Fibroblast of lung (primary cell): Measurements from ENCODE around the gene KIF1A. TPM values are rescaled to one million over a fixed set of nuclear protein-coding genes. Genes with fewer than 3 reads are reported as not detected.

Experiments used
- DNase-seq, 2 donors: peaks; one replicate each; pipeline versions ENCODE4 v3.0.0 to v3.0.0-alpha.2; 2010; ENCODE audit warnings: low read depth in 2 of 2
- H2AFZ ChIP-seq: 2 replicates; pipeline ENCODE4 v1.5.1; 2012; ENCODE audit warnings: low read length, control low read depth, inconsistent platforms
- H3K27ac ChIP-seq: 2 replicates; pipeline ENCODE4 v1.5.1; 2011; ENCODE audit warnings: low read length, control low read depth; ENCODE audit not compliant: insufficient read depth
- H3K27me3 ChIP-seq: 2 replicates; pipeline ENCODE4 v1.5.1; 2011; ENCODE audit warnings: mild to moderate bottlenecking, low read length; ENCODE audit not compliant: control insufficient read depth, insufficient read depth
- H3K36me3 ChIP-seq: 2 replicates; pipeline ENCODE4 v1.5.1; 2011; ENCODE audit warnings: low read length; ENCODE audit not compliant: control insufficient read depth, insufficient read depth
- H3K4me1 ChIP-seq: 2 replicates; pipeline ENCODE4 v1.5.1; 2011; ENCODE audit warnings: low read length; ENCODE audit not compliant: control insufficient read depth, insufficient read depth; ENCODE audit errors: extremely low read depth
- H3K4me2 ChIP-seq: 2 replicates; pipeline ENCODE4 v1.5.1; 2011; ENCODE audit warnings: low read length, control low read depth; ENCODE audit not compliant: insufficient read depth; ENCODE audit errors: extremely low read depth
- H3K4me3 ChIP-seq, 4 experiments: fragments of 200-600 bp in 1 of 4; sonication (generic) in 1 of 4; replicated peaks in 1 of 4; 2 replicates each; pipeline ENCODE4 v1.5.1; 2011 to 2016; ENCODE audit warnings: low read length in 4 of 4, low read depth in 3 of 4, mild to moderate bottlenecking in 3 of 4, control low read depth in 2 of 4, inconsistent platforms in 1 of 4, mixed read lengths in 1 of 4; ENCODE audit not compliant: insufficient read depth in 1 of 4; ENCODE audit errors: control extremely low read depth in 1 of 4
- H3K79me2 ChIP-seq: 2 replicates; pipeline ENCODE4 v1.5.1; 2012; ENCODE audit warnings: mild to moderate bottlenecking, low read length, inconsistent platforms; ENCODE audit not compliant: control insufficient read depth, insufficient read depth
- H3K9ac ChIP-seq: 2 replicates; pipeline ENCODE4 v1.5.1; 2011; ENCODE audit warnings: mild to moderate bottlenecking, low read length, control low read depth; ENCODE audit not compliant: insufficient read depth
- H3K9me3 ChIP-seq: 2 replicates; pipeline ENCODE4 v1.5.1; 2012; ENCODE audit warnings: low read depth, low read length; ENCODE audit not compliant: control insufficient read depth, insufficient read depth
- H4K20me1 ChIP-seq: 2 replicates; pipeline ENCODE4 v1.5.1; 2011; ENCODE audit warnings: low read length; ENCODE audit not compliant: control insufficient read depth, insufficient read depth; ENCODE audit errors: extremely low read depth
- CTCF ChIP-seq, 2 donors: IDR thresholded peaks in 1 of 2; conservative IDR thresholded peaks in 1 of 2; 1 replicate in 1 of 2; 2 replicates in 1 of 2; pipeline ENCODE4 v1.5.1; 2011 to 2012; ENCODE audit warnings: low read length in 2 of 2, control low read depth in 1 of 2, inconsistent platforms in 1 of 2, low read depth in 1 of 2, mild to moderate bottlenecking in 1 of 2
- EZH2 ChIP-seq: IDR thresholded peaks from 2 replicates; pipeline ENCODE4 v1.5.1; 2012; ENCODE audit warnings: low read length, control low read depth, mild to moderate bottlenecking; ENCODE audit errors: missing control alignments
- polyA plus RNA-seq, 2 donors: library from polyadenylated mRNA; depleted of rRNA in 1 of 2; stranded (reverse) in 1 of 2; unstranded in 1 of 2; fragments of >200 nt; gene quantifications; 2 replicates each; pipeline ENCODE4 v1.2.1, GENCODE V29; 2011 to 2012; ENCODE audit warnings: missing spikeins in 1 of 2
- total RNA-seq: library from RNA; depleted of rRNA; stranded (reverse); fragments of >200 nt; gene quantifications from 2 replicates; pipeline ENCODE4 v1.2.1, GENCODE V29; 2014

Gene KIF1A
- total and polyA plus RNA-seq, 2 donors (not counting 1 experiment from before 2014, with no cell fraction given): 0.05 TPM; not detected in 1

- no peak overlapping the region for H3K4me2 ChIP-seq
- no peaks in the 10 kb centered on the region for H4K20me1 ChIP-seq
- H3K36me3 ChIP-seq: no peaks in the 10 kb centered on the region
- no peak overlapping the region for H2AFZ ChIP-seq
- no peaks in the 10 kb centered on the region for H3K79me2 ChIP-seq
- no peaks in the 10 kb centered on the region for H3K27me3 ChIP-seq
- H3K4me3 ChIP-seq: no peak overlapping the region
- no peak overlapping the region for H3K9ac ChIP-seq
- DNase-seq: no peak
- no peak overlapping the region for H3K27ac ChIP-seq
- TF ChIP-seq EZH2 (no peak), CTCF (conservative IDR thresholded peaks at IDR 0.05 in 1 of 2, IDR thresholded peaks at IDR 0.05 in 1 of 2; ENCODE audit: low read depth in 1 of 2, low read length in 2 of 2) (no peak)
- H3K9me3 ChIP-seq: no peaks in the 10 kb centered on the region
- no peaks in the 10 kb centered on the region for H3K4me1 ChIP-seq
These were observed 33.6 kb downstream of the KIF1A start for GRCh38 chr2:240786355-240786841.

- no peak overlapping the region for H3K9ac ChIP-seq
- H3K79me2 ChIP-seq: no peaks in the 10 kb centered on the region
- no peak for DNase-seq
- H3K27me3 ChIP-seq: no peaks in the 10 kb centered on the region
- H4K20me1 ChIP-seq: no peaks in the 10 kb centered on the region
- no peak overlapping the region for H2AFZ ChIP-seq
- H3K9me3 ChIP-seq: no peaks in the 10 kb centered on the region
- H3K4me1 ChIP-seq: no peaks in the 10 kb centered on the region
- no peak overlapping the region for H3K4me3 ChIP-seq
- no peak overlapping the region for H3K4me2 ChIP-seq
- H3K36me3 ChIP-seq: no peaks in the 10 kb centered on the region
- no peak overlapping the region for H3K27ac ChIP-seq
- TF ChIP-seq CTCF (conservative IDR thresholded peaks at IDR 0.05 in 1 of 2, IDR thresholded peaks at IDR 0.05 in 1 of 2; ENCODE audit: low read depth in 1 of 2, low read length in 2 of 2) (no peak), EZH2 (no peak)
These were observed 34.3 kb downstream of the KIF1A start for GRCh38 chr2:240785424-240786335.

GRCh38 chr2:240784629-240785423 is 35.2 kb downstream of the KIF1A start:
- Histone ChIP-seq H4K20me1 (no peaks in the 10 kb centered on the region), H3K9ac (no peak overlapping the region), H3K27ac (no peak overlapping the region), H3K4me3 (no peak overlapping the region), H3K4me2 (no peak overlapping the region), H3K9me3 (no peaks in the 10 kb centered on the region), H3K36me3 (no peaks in the 10 kb centered on the region), H3K79me2 (no peaks in the 10 kb centered on the region), H2AFZ (no peak overlapping the region), H3K4me1 (no peaks in the 10 kb centered on the region), H3K27me3 (no peaks in the 10 kb centered on the region)
- TF ChIP-seq CTCF (conservative IDR thresholded peaks at IDR 0.05 in 1 of 2, IDR thresholded peaks at IDR 0.05 in 1 of 2; ENCODE audit: low read depth in 1 of 2, low read length in 2 of 2) (no peak), EZH2 (no peak)
- no peak for DNase-seq
